K562 (cell line): Measurements from ENCODE around the gene CNNM4. TPM values are rescaled to one million over a fixed set of nuclear protein-coding genes. Genes with fewer than 3 reads are reported as not detected.

ENCODE experiments used
- ARNT ChIP-seq, 2 experiments: fragments of 450-650 bp; IDR thresholded peaks; 2 replicates each; pipeline ENCODE4 v1.6.1; 2016; ENCODE audit warnings: mild to moderate bottlenecking in 1 of 2
- CBX2 ChIP-seq: fragments of 200-600 bp; sonication (generic); IDR thresholded peaks from one replicate; pipeline ENCODE4 v1.6.1; 2012; ENCODE audit warnings: mild to moderate bottlenecking, low read length, inconsistent platforms; ENCODE audit not compliant: insufficient read depth, poor library complexity, severe bottlenecking
- HDAC6 ChIP-seq: IDR thresholded peaks from 2 replicates; pipeline ENCODE4 v1.6.1; 2012; ENCODE audit warnings: low read depth, mild to moderate bottlenecking, control low read depth, inconsistent platforms, low read length, moderate library complexity
- HNRNPLL ChIP-seq: fragments of 200-400 bp; formaldehyde crosslinking; IDR thresholded peaks from 2 replicates; pipeline ENCODE4 v1.6.1; 2017; ENCODE audit warnings: low read length, low read depth, mild to moderate bottlenecking; ENCODE audit not compliant: poor library complexity, severe bottlenecking
- HSF4 ChIP-seq: fragments of 250-450 bp; sonication (Bioruptor Pico); IDR thresholded peaks from 2 replicates; pipeline ENCODE4 v2.1.2; 2022; ENCODE audit warnings: mild to moderate bottlenecking, moderate library complexity, borderline replicate concordance
- KAT2B ChIP-seq: IDR thresholded peaks from one replicate; pipeline ENCODE4 v1.6.1; 2012; ENCODE audit warnings: low read depth, mild to moderate bottlenecking, control low read depth, inconsistent platforms, low read length, moderate library complexity
- MYC ChIP-seq, 2 experiments: fragments of 250-450 bp in 1 of 2; sonication (Bioruptor Pico) in 1 of 2; IDR thresholded peaks; 2 replicates each; pipeline versions ENCODE4 v1.5.1 to v1.6.1; 2012 to 2021; ENCODE audit warnings: low read depth in 2 of 2, borderline replicate concordance in 1 of 2, improper control_type of control experiment in 1 of 2, low read length in 1 of 2, mild to moderate bottlenecking in 1 of 2, moderate library complexity in 1 of 2
- NFYB ChIP-seq: IDR thresholded peaks from 2 replicates; pipeline ENCODE4 v1.6.1; 2011; ENCODE audit warnings: mild to moderate bottlenecking, moderate library complexity; ENCODE audit not compliant: insufficient read length; ENCODE audit errors: extremely low read depth
- PURB ChIP-seq: sonication (generic); formaldehyde crosslinking; IDR thresholded peaks from 2 replicates; pipeline ENCODE4 v1.9.0; 2021; ENCODE audit warnings: low read depth, mild to moderate bottlenecking, missing genetic modification reagents
- RBM14 ChIP-seq: fragments of 200-400 bp; formaldehyde crosslinking; IDR thresholded peaks from 2 replicates; pipeline ENCODE4 v1.6.1; 2018; ENCODE audit warnings: low read depth, mild to moderate bottlenecking, low read length, moderate library complexity, borderline replicate concordance; ENCODE audit not compliant: insufficient read depth
- SETDB1 ChIP-seq: IDR thresholded peaks from one replicate; pipeline ENCODE4 v1.6.1; 2012; ENCODE audit warnings: low read length, control low read depth, inconsistent platforms
- polyA plus RNA-seq, 8 experiments: library from polyadenylated mRNA; depleted of rRNA in 4 of 8; stranded (reverse) in 5 of 8; unstranded in 3 of 8; fragments of >200 nt; fragmentation: Nextera tagmentation in 2 of 8; fragmentation: Illumina TruSeq in 1 of 8; extraction: Ambion mirVana in 2 of 8; extraction: Trizol in 1 of 8; gene quantifications; 2 replicates each; pipeline versions ENCODE4 v1.2.1 to v1.2.3, GENCODE V29; 2011 to 2014; ENCODE audit warnings: inconsistent platforms in 1 of 8, missing spikeins in 1 of 8
- total RNA-seq, 7 experiments: library from RNA; depleted of rRNA in 6 of 7; stranded (reverse); fragments of >200 nt in 6 of 7; fragmentation: Illumina TruSeq in 2 of 7; extraction: Trizol in 2 of 7; gene quantifications; 2 replicates each; pipeline versions ENCODE4 v1.2.1 to v1.2.3, GENCODE V29; 2011 to 2021; ENCODE audit warnings: low replicate concordance in 1 of 7
- TF ChIP-seq, protein P1 (sequence below): fragments of 450-650 bp; IDR thresholded peaks from 2 replicates; pipeline ENCODE4 v1.6.1; 2016; ENCODE audit warnings: low read depth
- TF ChIP-seq, protein P2 (sequence below): fragments of 250-450 bp; sonication (Bioruptor Pico); IDR thresholded peaks from 2 replicates; pipeline ENCODE4 v1.8.0; 2022; ENCODE audit warnings: inconsistent platforms
- TF ChIP-seq, protein P3 (sequence below): IDR thresholded peaks from 2 replicates; pipeline ENCODE4 v1.6.1; 2011; ENCODE audit warnings: borderline replicate concordance, low read depth, mild to moderate bottlenecking, moderate library complexity, low read length; ENCODE audit not compliant: insufficient read depth, poor library complexity, severe bottlenecking

Gene CNNM4
- total and polyA plus RNA-seq, 9 of the 15 experiments (the other 6 are each of a cell fraction or from before 2014, with no cell fraction given), result 0.96 to 6.3 (median 2.8) TPM

DNA sequence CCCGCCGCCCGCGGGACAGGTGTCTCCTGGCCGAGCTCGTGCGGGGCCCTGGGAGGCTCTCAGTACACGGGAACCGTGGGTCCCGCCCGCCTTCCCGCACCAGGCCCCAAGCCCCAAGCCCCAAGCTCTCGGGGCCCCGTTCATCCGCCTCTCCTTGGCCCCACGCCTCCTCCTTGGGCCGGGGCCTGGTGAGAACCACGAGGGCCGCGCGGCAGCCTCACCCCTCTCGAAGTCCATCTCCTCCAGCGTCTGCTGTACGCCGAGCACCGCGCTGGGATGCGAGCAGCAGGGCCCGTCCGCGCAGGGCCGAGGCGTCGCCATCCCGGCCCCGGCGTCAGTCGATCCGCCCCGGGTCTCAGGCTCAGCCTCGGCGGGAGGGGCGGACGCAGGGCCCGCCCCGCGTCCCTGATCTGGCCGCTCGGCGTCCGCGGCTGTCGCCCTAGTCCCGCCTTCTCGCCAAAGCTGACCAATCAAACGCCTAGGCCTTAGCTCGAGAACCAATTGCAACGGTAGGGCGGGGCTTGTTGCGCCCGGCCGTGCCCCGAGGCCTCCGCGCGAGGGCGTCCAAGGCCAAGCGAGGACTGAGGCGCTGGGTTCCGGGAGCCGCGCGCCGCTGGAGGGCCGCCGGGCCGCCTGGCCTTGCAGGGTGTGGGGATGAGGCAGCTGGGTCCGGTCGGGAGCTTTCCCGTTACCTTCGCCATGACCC is 97.1 kb downstream of the CNNM4 start, which contains the start of gene ANKRD39 (continued):
- TF ChIP-seq, protein P1, sequence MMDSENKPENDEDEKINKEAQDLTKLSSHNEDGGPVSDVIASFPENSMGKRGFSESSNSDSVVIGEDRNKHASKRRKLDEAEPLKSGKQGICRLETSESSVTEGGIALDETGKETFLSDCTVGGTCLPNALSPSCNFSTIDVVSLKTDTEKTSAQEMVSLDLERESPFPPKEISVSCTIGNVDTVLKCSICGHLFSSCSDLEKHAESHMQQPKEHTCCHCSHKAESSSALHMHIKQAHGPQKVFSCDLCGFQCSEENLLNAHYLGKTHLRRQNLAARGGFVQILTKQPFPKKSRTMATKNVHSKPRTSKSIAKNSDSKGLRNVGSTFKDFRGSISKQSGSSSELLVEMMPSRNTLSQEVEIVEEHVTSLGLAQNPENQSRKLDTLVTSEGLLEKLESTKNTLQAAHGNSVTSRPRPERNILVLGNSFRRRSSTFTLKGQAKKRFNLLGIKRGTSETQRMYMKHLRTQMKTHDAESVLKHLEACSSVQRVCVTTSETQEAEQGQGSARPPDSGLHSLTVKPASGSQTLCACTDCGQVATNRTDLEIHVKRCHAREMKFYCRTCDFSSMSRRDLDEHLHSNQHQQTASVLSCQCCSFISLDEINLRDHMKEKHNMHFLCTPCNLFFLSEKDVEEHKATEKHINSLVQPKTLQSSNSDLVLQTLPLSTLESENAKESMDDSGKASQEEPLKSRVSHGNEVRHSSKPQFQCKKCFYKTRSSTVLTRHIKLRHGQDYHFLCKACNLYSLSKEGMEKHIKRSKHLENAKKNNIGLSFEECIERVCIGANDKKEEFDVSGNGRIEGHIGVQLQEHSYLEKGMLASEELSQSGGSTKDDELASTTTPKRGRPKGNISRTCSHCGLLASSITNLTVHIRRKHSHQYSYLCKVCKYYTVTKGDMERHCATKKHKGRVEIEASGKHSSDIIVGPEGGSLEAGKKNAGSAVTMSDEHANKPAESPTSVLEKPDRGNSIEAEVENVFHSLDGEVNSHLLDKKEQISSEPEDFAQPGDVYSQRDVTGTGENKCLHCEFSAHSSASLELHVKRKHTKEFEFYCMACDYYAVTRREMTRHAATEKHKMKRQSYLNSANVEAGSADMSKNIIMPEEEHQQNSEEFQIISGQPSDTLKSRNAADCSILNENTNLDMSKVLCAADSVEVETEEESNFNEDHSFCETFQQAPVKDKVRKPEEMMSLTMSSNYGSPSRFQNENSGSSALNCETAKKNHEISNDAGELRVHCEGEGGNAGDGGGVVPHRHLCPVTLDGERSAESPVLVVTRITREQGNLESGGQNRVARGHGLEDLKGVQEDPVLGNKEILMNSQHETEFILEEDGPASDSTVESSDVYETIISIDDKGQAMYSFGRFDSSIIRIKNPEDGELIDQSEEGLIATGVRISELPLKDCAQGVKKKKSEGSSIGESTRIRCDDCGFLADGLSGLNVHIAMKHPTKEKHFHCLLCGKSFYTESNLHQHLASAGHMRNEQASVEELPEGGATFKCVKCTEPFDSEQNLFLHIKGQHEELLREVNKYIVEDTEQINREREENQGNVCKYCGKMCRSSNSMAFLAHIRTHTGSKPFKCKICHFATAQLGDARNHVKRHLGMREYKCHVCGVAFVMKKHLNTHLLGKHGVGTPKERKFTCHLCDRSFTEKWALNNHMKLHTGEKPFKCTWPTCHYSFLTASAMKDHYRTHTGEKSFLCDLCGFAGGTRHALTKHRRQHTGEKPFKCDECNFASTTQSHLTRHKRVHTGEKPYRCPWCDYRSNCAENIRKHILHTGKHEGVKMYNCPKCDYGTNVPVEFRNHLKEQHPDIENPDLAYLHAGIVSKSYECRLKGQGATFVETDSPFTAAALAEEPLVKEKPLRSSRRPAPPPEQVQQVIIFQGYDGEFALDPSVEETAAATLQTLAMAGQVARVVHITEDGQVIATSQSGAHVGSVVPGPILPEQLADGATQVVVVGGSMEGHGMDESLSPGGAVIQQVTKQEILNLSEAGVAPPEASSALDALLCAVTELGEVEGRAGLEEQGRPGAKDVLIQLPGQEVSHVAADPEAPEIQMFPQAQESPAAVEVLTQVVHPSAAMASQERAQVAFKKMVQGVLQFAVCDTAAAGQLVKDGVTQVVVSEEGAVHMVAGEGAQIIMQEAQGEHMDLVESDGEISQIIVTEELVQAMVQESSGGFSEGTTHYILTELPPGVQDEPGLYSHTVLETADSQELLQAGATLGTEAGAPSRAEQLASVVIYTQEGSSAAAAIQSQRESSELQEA, result no peak
- TF ChIP-seq CBX2 (no peak), HNRNPLL (no peak), HDAC6 (no peak), SETDB1 (no peak), HSF4 (CRISPR knock-in tag) (no peak), MYC (IDR thresholded peaks at IDR 0.05; ENCODE audit: low read depth, low read length) (peak; percentile 51), MYC (CRISPR knock-in tag; IDR thresholded peaks at IDR 0.05; ENCODE audit: borderline replicate concordance, low read depth) (0 out of 2 replicates have a peak, but pooled peaks have one; percentile 17), PURB (CRISPR knock-in tag) (no peak), NFYB (peak; percentile 99), KAT2B (peak; percentile 52), ARNT (IDR thresholded peaks at IDR 0.05) (no peak), RBM14 (no peak)
- TF ChIP-seq, protein P2, sequence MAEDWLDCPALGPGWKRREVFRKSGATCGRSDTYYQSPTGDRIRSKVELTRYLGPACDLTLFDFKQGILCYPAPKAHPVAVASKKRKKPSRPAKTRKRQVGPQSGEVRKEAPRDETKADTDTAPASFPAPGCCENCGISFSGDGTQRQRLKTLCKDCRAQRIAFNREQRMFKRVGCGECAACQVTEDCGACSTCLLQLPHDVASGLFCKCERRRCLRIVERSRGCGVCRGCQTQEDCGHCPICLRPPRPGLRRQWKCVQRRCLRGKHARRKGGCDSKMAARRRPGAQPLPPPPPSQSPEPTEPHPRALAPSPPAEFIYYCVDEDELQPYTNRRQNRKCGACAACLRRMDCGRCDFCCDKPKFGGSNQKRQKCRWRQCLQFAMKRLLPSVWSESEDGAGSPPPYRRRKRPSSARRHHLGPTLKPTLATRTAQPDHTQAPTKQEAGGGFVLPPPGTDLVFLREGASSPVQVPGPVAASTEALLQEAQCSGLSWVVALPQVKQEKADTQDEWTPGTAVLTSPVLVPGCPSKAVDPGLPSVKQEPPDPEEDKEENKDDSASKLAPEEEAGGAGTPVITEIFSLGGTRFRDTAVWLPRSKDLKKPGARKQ (CRISPR knock-in tag), result no peak
- TF ChIP-seq, protein P3, sequence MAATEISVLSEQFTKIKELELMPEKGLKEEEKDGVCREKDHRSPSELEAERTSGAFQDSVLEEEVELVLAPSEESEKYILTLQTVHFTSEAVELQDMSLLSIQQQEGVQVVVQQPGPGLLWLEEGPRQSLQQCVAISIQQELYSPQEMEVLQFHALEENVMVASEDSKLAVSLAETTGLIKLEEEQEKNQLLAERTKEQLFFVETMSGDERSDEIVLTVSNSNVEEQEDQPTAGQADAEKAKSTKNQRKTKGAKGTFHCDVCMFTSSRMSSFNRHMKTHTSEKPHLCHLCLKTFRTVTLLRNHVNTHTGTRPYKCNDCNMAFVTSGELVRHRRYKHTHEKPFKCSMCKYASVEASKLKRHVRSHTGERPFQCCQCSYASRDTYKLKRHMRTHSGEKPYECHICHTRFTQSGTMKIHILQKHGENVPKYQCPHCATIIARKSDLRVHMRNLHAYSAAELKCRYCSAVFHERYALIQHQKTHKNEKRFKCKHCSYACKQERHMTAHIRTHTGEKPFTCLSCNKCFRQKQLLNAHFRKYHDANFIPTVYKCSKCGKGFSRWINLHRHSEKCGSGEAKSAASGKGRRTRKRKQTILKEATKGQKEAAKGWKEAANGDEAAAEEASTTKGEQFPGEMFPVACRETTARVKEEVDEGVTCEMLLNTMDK, result peak; percentile 90
